K562 (cell line): ENCODE measurements around the gene TADA1.

Experiments
- CBFB ChIP-seq: sonication (generic); formaldehyde crosslinking; IDR thresholded peaks from 2 replicates; pipeline ENCODE4 v1.4.0; 2020; ENCODE audit warnings: mild to moderate bottlenecking, missing genetic modification reagents
- FOXK2 ChIP-seq, 2 experiments: fragments of 450-650 bp; IDR thresholded peaks in 1 of 2; conservative IDR thresholded peaks in 1 of 2; 2 replicates each; pipeline ENCODE4 v1.6.1; 2016; ENCODE audit warnings: low read depth in 2 of 2, mild to moderate bottlenecking in 1 of 2
- MYBL2 ChIP-seq, 2 experiments: fragments of 450-650 bp in 1 of 2; sonication (generic) in 1 of 2; formaldehyde crosslinking in 1 of 2; IDR thresholded peaks; 2 replicates each; pipeline versions ENCODE4 v1.6.1 to v1.8.1; 2017 to 2022; ENCODE audit warnings: borderline replicate concordance in 1 of 2, inconsistent platforms in 1 of 2, low read depth in 1 of 2, mild to moderate bottlenecking in 1 of 2, missing genetic modification reagents in 1 of 2, moderate library complexity in 1 of 2
- POLR3A ChIP-seq: IDR thresholded peaks from 2 replicates; pipeline ENCODE4 v1.6.1; 2011; ENCODE audit warnings: borderline replicate concordance, mild to moderate bottlenecking, moderate library complexity; ENCODE audit not compliant: insufficient read length, insufficient read depth; ENCODE audit errors: extremely low read depth
- REST ChIP-seq, 2 experiments: fragments of 450-650 bp; formaldehyde crosslinking in 1 of 2; IDR thresholded peaks; 2 replicates each; pipeline versions ENCODE4 v1.4.0 to v1.6.1; 2014 to 2020; ENCODE audit warnings: mild to moderate bottlenecking in 2 of 2, borderline replicate concordance in 1 of 2, low read depth in 1 of 2
- SIN3A ChIP-seq, 2 experiments: fragments of 150-350 bp in 1 of 2; IDR thresholded peaks; 2 replicates each; pipeline ENCODE4 v1.6.1; 2011 to 2016; ENCODE audit warnings: borderline replicate concordance in 2 of 2, low read depth in 2 of 2, low read length in 2 of 2, mild to moderate bottlenecking in 2 of 2, moderate library complexity in 2 of 2; ENCODE audit not compliant: control insufficient read depth in 1 of 2
- TF ChIP-seq, protein P1 (sequence below), 3 experiments: IDR thresholded peaks in 2 of 3; conservative IDR thresholded peaks in 1 of 3; 2 replicates each; pipeline ENCODE4 v1.5.1; 2011 to 2012; ENCODE audit warnings: low read length in 3 of 3, mild to moderate bottlenecking in 3 of 3, control low read depth in 2 of 3, improper control_type of control experiment in 1 of 3, inconsistent platforms in 1 of 3, low read depth in 1 of 3, mixed read lengths in 1 of 3, moderate library complexity in 1 of 3; ENCODE audit not compliant: insufficient read depth in 2 of 3
- TF ChIP-seq, protein P2 (sequence below): IDR thresholded peaks from 3 replicates; pipeline ENCODE4 v1.6.1; 2011; ENCODE audit warnings: borderline replicate concordance, mild to moderate bottlenecking, moderate library complexity; ENCODE audit not compliant: insufficient read length; ENCODE audit errors: extremely low read depth
- TF ChIP-seq, protein P3 (sequence below): fragments of 150-350 bp; conservative IDR thresholded peaks from 2 replicates; pipeline ENCODE4 v1.6.1; 2014; ENCODE audit warnings: low read length

GRCh38 chr1:166843769-166844596 is 32.1 kb downstream of the TADA1 start:
- TF ChIP-seq CBFB (CRISPR knock-in tag) (no peak), SIN3A (IDR thresholded peaks at IDR 0.05; ENCODE audit: borderline replicate concordance in 2 of 2, control insufficient read depth in 1 of 2, low read depth in 2 of 2, low read length in 2 of 2) (no peak), FOXK2 (conservative IDR thresholded peaks at IDR 0.05 in 1 of 2, IDR thresholded peaks at IDR 0.05 in 1 of 2; ENCODE audit: low read depth in 2 of 2) (no peak), MYBL2 (IDR thresholded peaks at IDR 0.05; ENCODE audit: low read depth) (no peak), MYBL2 (CRISPR knock-in tag; IDR thresholded peaks at IDR 0.05; ENCODE audit: borderline replicate concordance) (no peak), REST (IDR thresholded peaks at IDR 0.05; ENCODE audit: borderline replicate concordance) (no peak), REST (CRISPR knock-in tag; IDR thresholded peaks at IDR 0.05; ENCODE audit: low read depth) (no peak), POLR3A (no peak)
- TF ChIP-seq, protein P1, sequence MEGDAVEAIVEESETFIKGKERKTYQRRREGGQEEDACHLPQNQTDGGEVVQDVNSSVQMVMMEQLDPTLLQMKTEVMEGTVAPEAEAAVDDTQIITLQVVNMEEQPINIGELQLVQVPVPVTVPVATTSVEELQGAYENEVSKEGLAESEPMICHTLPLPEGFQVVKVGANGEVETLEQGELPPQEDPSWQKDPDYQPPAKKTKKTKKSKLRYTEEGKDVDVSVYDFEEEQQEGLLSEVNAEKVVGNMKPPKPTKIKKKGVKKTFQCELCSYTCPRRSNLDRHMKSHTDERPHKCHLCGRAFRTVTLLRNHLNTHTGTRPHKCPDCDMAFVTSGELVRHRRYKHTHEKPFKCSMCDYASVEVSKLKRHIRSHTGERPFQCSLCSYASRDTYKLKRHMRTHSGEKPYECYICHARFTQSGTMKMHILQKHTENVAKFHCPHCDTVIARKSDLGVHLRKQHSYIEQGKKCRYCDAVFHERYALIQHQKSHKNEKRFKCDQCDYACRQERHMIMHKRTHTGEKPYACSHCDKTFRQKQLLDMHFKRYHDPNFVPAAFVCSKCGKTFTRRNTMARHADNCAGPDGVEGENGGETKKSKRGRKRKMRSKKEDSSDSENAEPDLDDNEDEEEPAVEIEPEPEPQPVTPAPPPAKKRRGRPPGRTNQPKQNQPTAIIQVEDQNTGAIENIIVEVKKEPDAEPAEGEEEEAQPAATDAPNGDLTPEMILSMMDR (IDR thresholded peaks at IDR 0.05 in 2 of 3, conservative IDR thresholded peaks at IDR 0.05 in 1 of 3; ENCODE audit: insufficient read depth in 2 of 3, low read depth in 1 of 3, low read length in 3 of 3): no peak
- TF ChIP-seq, protein P2, sequence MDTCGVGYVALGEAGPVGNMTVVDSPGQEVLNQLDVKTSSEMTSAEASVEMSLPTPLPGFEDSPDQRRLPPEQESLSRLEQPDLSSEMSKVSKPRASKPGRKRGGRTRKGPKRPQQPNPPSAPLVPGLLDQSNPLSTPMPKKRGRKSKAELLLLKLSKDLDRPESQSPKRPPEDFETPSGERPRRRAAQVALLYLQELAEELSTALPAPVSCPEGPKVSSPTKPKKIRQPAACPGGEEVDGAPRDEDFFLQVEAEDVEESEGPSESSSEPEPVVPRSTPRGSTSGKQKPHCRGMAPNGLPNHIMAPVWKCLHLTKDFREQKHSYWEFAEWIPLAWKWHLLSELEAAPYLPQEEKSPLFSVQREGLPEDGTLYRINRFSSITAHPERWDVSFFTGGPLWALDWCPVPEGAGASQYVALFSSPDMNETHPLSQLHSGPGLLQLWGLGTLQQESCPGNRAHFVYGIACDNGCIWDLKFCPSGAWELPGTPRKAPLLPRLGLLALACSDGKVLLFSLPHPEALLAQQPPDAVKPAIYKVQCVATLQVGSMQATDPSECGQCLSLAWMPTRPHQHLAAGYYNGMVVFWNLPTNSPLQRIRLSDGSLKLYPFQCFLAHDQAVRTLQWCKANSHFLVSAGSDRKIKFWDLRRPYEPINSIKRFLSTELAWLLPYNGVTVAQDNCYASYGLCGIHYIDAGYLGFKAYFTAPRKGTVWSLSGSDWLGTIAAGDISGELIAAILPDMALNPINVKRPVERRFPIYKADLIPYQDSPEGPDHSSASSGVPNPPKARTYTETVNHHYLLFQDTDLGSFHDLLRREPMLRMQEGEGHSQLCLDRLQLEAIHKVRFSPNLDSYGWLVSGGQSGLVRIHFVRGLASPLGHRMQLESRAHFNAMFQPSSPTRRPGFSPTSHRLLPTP: no peak
- TF ChIP-seq, protein P3, sequence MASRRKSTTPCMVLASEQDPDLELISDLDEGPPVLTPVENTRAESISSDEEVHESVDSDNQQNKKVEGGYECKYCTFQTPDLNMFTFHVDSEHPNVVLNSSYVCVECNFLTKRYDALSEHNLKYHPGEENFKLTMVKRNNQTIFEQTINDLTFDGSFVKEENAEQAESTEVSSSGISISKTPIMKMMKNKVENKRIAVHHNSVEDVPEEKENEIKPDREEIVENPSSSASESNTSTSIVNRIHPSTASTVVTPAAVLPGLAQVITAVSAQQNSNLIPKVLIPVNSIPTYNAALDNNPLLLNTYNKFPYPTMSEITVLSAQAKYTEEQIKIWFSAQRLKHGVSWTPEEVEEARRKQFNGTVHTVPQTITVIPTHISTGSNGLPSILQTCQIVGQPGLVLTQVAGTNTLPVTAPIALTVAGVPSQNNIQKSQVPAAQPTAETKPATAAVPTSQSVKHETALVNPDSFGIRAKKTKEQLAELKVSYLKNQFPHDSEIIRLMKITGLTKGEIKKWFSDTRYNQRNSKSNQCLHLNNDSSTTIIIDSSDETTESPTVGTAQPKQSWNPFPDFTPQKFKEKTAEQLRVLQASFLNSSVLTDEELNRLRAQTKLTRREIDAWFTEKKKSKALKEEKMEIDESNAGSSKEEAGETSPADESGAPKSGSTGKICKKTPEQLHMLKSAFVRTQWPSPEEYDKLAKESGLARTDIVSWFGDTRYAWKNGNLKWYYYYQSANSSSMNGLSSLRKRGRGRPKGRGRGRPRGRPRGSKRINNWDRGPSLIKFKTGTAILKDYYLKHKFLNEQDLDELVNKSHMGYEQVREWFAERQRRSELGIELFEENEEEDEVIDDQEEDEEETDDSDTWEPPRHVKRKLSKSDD: no peak
